NCI-H446 treated with DMSO at 0.1 percent for 48 hours (cell line): Measurements from ENCODE around the gene LPIN3.

Experiments
- DNase-seq: peaks from one replicate; lab custom pipeline; 2025; lab: John Stamatoyannopoulos, UW

The LPIN3 gene

GRCh38 chr20:41393705-41394066 lies 53.1 kb downstream of the LPIN3 start:
- no peak for DNase-seq

DNA sequence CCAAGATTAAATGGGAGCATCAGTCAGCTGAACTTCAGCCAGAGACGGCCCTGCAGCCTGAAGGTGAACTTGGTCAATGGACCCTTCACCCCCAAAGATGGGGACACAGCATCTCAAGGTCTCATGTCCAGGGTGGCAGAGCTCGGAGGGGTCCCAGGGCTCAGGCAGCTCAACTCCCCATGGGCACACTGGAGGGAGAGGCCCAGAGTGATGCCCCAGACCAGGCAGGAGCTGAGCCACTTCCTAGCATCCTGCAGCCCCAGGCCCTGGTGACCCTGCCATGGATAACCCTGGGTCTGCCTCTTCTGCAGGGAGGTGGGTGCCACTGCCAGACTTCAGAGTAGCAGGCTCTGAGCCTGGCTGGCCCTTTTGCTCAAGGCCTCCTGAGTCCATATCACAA lies 53.5 kb downstream of the LPIN3 start:
- no peak for DNase-seq

GRCh38 chr20:41394931-41395666 lies 54.5 kb downstream of the LPIN3 start:
- no peak for DNase-seq

GRCh38 chr20:41395667-41396664 lies 55.3 kb downstream of the LPIN3 start:
- DNase-seq, result no peak

GRCh38 chr20:41398408-41398807 lies 57.8 kb downstream of the LPIN3 start:
- no peak for DNase-seq

DNA sequence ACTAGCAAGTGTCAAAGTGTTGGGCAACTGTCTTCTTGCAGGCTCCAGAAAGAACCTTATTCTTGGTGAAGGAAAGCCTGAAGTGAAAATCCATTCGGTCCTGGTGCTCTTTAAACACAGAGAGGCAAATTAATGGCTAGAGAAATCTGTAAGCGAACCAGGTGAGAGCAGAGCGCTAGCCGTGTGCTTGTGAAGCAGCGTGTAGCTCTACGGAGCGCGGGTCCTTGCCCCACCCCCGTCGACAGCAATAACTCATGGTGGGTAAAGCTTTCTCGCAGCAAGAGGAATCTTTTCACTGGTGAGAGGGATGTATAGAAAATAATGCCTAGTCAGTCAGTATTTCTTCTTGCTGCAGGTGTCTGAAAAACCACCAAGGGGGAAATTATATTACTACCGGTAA lies 63.0 kb downstream of the LPIN3 start:
- no peak for DNase-seq

DNA sequence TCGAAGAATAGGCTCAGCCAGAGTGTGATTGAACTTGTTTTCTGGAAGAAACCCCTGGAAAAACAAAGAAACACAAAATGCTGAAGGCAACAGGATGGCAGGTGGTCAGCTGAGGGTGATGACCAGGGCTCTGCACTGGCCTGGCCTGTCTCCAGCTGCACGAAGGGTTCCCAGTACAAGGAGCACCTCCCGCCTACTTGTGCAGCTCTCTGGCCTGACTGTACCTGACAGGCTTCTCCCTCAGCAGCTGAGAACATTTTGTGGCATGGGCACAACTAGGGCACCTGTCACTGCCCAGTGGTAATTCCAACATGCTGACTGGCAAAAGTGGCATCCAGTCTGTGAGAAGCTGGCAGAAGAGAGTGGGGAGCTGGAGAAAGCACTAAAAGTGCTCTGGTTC lies 64.8 kb downstream of the LPIN3 start:
- DNase-seq, result no peak

GRCh38 chr20:41406353-41406752 lies 65.7 kb downstream of the LPIN3 start:
- no peak for DNase-seq

GRCh38 chr20:41406896-41407444 lies 66.3 kb downstream of the LPIN3 start:
- DNase-seq, result no peak

DNA sequence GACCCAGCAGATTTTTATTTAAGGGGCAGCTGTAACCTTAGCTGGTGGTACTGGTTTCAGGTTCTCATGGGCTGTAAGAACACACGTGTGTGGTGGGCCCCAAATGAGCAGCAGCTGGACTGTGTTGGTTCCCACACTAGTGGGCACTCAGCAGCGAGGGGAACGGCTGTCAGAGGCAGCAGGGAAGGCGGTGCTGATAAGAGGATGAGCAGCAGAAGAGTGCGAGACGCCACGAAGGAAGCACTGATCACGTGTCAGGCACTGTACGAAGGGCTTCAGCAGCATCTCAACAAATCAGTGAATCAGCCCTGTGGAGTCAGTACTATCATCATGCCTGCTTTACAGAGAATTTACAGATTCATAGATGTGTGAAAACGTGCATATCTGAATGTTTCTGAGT lies 67.0 kb downstream of the LPIN3 start:
- DNase-seq, result no peak

DNA sequence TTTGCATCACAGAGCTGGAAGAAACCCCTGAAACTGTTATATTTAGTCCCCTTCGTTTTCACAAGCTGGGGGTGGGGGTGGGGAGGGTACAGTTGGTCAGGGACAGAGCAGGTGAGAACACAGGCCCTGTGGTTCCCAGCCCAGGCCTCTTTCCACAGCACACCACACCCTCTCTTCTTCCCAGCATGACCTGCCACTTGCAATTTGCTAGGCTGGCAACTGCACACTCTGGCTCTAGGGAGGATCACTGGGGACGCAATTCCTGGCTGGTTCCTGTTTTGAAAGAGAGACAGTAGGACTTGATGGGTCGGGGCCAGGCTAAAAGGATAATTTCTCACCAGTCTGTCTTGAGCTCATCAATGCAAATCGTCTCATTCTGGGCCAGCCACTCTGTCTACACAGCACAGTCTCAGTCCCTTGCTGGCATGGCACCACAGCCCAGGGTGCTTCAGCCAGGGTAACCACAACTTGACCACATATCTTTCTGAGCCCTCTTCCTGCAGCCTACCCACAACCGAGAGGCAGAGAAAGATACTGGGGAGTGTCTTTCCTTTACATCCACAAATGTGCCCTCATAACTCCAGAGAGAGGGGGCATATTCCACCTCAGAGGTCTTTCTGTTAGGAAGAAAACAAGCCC lies 67.7 kb downstream of the LPIN3 start:
- no peak for DNase-seq

GRCh38 chr20:41408986-41409385 lies 68.4 kb downstream of the LPIN3 start:
- DNase-seq, result peak; percentile 70
